IMR-90 (cell line): Measurements from ENCODE around the gene RTCA. TPM values are rescaled to one million over a fixed set of nuclear protein-coding genes. Genes with fewer than 3 reads are reported as not detected.

Experiments used
- ATAC-seq: fragments of 200-7000 bp; cut with Tn5 transposase; 2 replicates; pipeline ENCODE4 v1.9.1; 2020; ENCODE audit warnings: low read depth, mild to moderate bottlenecking, moderate library complexity
- BruUV-seq: library from RNA; stranded (reverse); fragments of 400-500 nt; replicated peaks from 2 replicates; lab custom pipeline; 2021; lab: Mats Ljungman, UMichigan
- CTCF ChIA-PET: fragments of 300-600 bp; formaldehyde crosslinking; extraction: SDS; loops from one replicate; lab custom pipeline; 2021; ENCODE audit warnings: antibody characterized with exemption; lab: Yijun Ruan, JAX
- POLR2A ChIA-PET: fragments of 300-600 bp; sonication (Branson Sonifier 250); formaldehyde crosslinking; loops from one replicate; lab custom pipeline; 2022; ENCODE audit warnings: antibody characterized with exemption; ENCODE audit not compliant: unreplicated experiment; lab: Charles Lee
- DNase-seq: peaks from one replicate; pipeline ENCODE4 v3.0.0; 2013
- H2AFZ ChIP-seq: replicated peaks from 2 replicates; pipeline ENCODE3; 2013; ENCODE audit warnings: low read length, mild to moderate bottlenecking; ENCODE audit not compliant: poor library complexity
- H2AK5ac ChIP-seq: 2 replicates; pipeline ENCODE4 v1.6.1; 2013; ENCODE audit warnings: low read depth, low read length, inconsistent platforms
- H2AK9ac ChIP-seq: replicated peaks from 2 replicates; pipeline ENCODE3; 2013; ENCODE audit warnings: mild to moderate bottlenecking, low read depth, low read length, moderate library complexity; ENCODE audit not compliant: poor library complexity
- H2BK120ac ChIP-seq: 2 replicates; pipeline ENCODE4 v1.6.1; 2013; ENCODE audit warnings: low read depth, low read length, inconsistent platforms
- H2BK15ac ChIP-seq: 3 replicates; pipeline ENCODE4 v1.6.1; 2013; ENCODE audit warnings: low read depth, low read length, inconsistent platforms
- H2BK20ac ChIP-seq: 2 replicates; pipeline ENCODE4 v1.6.1; 2013; ENCODE audit warnings: low read depth, mild to moderate bottlenecking, inconsistent platforms, low read length, moderate library complexity
- H2BK5ac ChIP-seq: 2 replicates; pipeline ENCODE4 v1.6.1; 2013; ENCODE audit warnings: mild to moderate bottlenecking, low read depth, low read length, inconsistent platforms; ENCODE audit not compliant: poor library complexity, severe bottlenecking
- H3K14ac ChIP-seq: replicated peaks from 2 replicates; pipeline ENCODE4 v1.6.1; 2013; ENCODE audit warnings: low read depth, low read length, inconsistent platforms
- H3K18ac ChIP-seq: 2 replicates; pipeline ENCODE4 v1.6.1; 2013; ENCODE audit warnings: low read depth, low read length, control low read depth
- H3K23ac ChIP-seq: 2 replicates; pipeline ENCODE4 v1.6.1; 2013; ENCODE audit warnings: low read depth, low read length, inconsistent platforms
- H3K27ac ChIP-seq: 2 replicates; pipeline ENCODE4 v1.5.1; 2013; ENCODE audit warnings: mild to moderate bottlenecking, control low read depth, low read length; ENCODE audit not compliant: insufficient read depth
- H3K27me3 ChIP-seq: 2 replicates; pipeline ENCODE4 v1.6.1; 2013; ENCODE audit warnings: low read length; ENCODE audit not compliant: control insufficient read depth, insufficient read depth
- H3K36me3 ChIP-seq: 2 replicates; pipeline ENCODE4 v1.6.1; 2013; ENCODE audit warnings: low read length, mixed read lengths; ENCODE audit not compliant: control insufficient read depth, insufficient read depth
- H3K4ac ChIP-seq: 2 replicates; pipeline ENCODE4 v1.6.1; 2013; ENCODE audit warnings: low read depth, low read length, inconsistent platforms
- H3K4me1 ChIP-seq: 2 replicates; pipeline ENCODE4 v1.6.1; 2013; ENCODE audit warnings: low read length, mixed read lengths; ENCODE audit not compliant: control insufficient read depth, insufficient read depth
- H3K4me2 ChIP-seq: 2 replicates; pipeline ENCODE4 v1.6.1; 2013; ENCODE audit warnings: low read depth, mild to moderate bottlenecking, control low read depth, low read length, moderate library complexity
- H3K4me3 ChIP-seq: 2 replicates; pipeline ENCODE4 v1.5.1; 2013; ENCODE audit warnings: low read depth, mild to moderate bottlenecking, control low read depth, low read length, moderate library complexity; ENCODE audit not compliant: insufficient read depth
- H3K56ac ChIP-seq: 2 replicates; pipeline ENCODE4 v1.6.1; 2013; ENCODE audit warnings: low read length, inconsistent platforms; ENCODE audit not compliant: insufficient read depth; ENCODE audit errors: extremely low read depth
- H3K79me1 ChIP-seq, 2 experiments: 2 replicates each; pipeline ENCODE4 v1.6.1; 2013; ENCODE audit warnings: low read length in 2 of 2, inconsistent platforms in 1 of 2, low read depth in 1 of 2
- H3K9ac ChIP-seq: 2 replicates; pipeline ENCODE4 v1.6.1; 2013; ENCODE audit warnings: low read depth, low read length, control low read depth
- H3K9me1 ChIP-seq: 2 replicates; pipeline ENCODE4 v1.6.1; 2013; ENCODE audit warnings: low read length, inconsistent platforms; ENCODE audit not compliant: insufficient read depth
- H3K9me3 ChIP-seq: 2 replicates; pipeline ENCODE4 v1.6.1; 2013; ENCODE audit warnings: low read length; ENCODE audit not compliant: control insufficient read depth, insufficient read depth
- H4K20me1 ChIP-seq: 2 replicates; pipeline ENCODE4 v1.6.1; 2013; ENCODE audit warnings: low read length, inconsistent platforms; ENCODE audit not compliant: insufficient read depth
- H4K5ac ChIP-seq: 2 replicates; pipeline ENCODE4 v1.6.1; 2013; ENCODE audit warnings: mild to moderate bottlenecking, low read depth, low read length, control low read depth
- H4K8ac ChIP-seq, 2 experiments: 2 replicates each; pipeline ENCODE4 v1.6.1; 2013; ENCODE audit warnings: low read depth in 2 of 2, low read length in 2 of 2, control low read depth in 1 of 2, inconsistent platforms in 1 of 2
- H4K91ac ChIP-seq: 2 replicates; pipeline ENCODE4 v1.6.1; 2013; ENCODE audit warnings: low read depth, low read length, inconsistent platforms; ENCODE audit not compliant: insufficient read depth
- BHLHE40 ChIP-seq: fragments of 150-350 bp; IDR thresholded peaks from 2 replicates; pipeline ENCODE4 v1.6.1; 2016; ENCODE audit warnings: mild to moderate bottlenecking, low read depth, low read length
- CEBPB ChIP-seq: IDR thresholded peaks from 2 replicates; pipeline ENCODE4 v1.6.1; 2012; ENCODE audit warnings: low read depth, low read length, improper control_type of control experiment
- CHD1 ChIP-seq: IDR thresholded peaks from 2 replicates; pipeline ENCODE4 v1.6.1; 2012; ENCODE audit warnings: low read depth, low read length, improper control_type of control experiment
- CTCF ChIP-seq: conservative IDR thresholded peaks from 2 replicates; pipeline ENCODE4 v1.5.1; 2012; ENCODE audit warnings: mild to moderate bottlenecking, low read depth, low read length, improper control_type of control experiment
- FOS ChIP-seq: fragments of 150-350 bp; IDR thresholded peaks from 2 replicates; pipeline ENCODE4 v1.6.1; 2016; ENCODE audit warnings: low read depth, low read length
- MAFK ChIP-seq: IDR thresholded peaks from 2 replicates; pipeline ENCODE4 v1.6.1; 2012; ENCODE audit warnings: low read depth, low read length, improper control_type of control experiment
- MAZ ChIP-seq: IDR thresholded peaks from 2 replicates; pipeline ENCODE4 v1.6.1; 2012; ENCODE audit warnings: low read depth, mild to moderate bottlenecking, low read length, improper control_type of control experiment, moderate library complexity, borderline replicate concordance
- MXI1 ChIP-seq: IDR thresholded peaks from 2 replicates; pipeline ENCODE4 v1.6.1; 2012; ENCODE audit warnings: low read depth, mild to moderate bottlenecking, low read length, moderate library complexity, borderline replicate concordance
- NFE2L2 ChIP-seq: fragments of 150-350 bp; IDR thresholded peaks from 2 replicates; pipeline ENCODE4 v1.6.1; 2016; ENCODE audit warnings: low read depth, mild to moderate bottlenecking, low read length
- POLR2A ChIP-seq: IDR thresholded peaks from 2 replicates; pipeline ENCODE4 v1.6.1; 2012; ENCODE audit warnings: mild to moderate bottlenecking, low read depth, low read length
- RAD21 ChIP-seq: IDR thresholded peaks from 2 replicates; pipeline ENCODE4 v1.6.1; 2012; ENCODE audit warnings: low read length, improper control_type of control experiment
- RCOR1 ChIP-seq: IDR thresholded peaks from 2 replicates; pipeline ENCODE4 v1.6.1; 2012; ENCODE audit warnings: mild to moderate bottlenecking, low read length, improper control_type of control experiment; ENCODE audit not compliant: insufficient replicate concordance
- RFX5 ChIP-seq: IDR thresholded peaks from 2 replicates; pipeline ENCODE4 v1.8.0; 2012; ENCODE audit warnings: low read depth, mild to moderate bottlenecking, low read length, moderate library complexity
- SMC3 ChIP-seq: fragments of 150-350 bp; IDR thresholded peaks from 2 replicates; pipeline ENCODE4 v1.6.1; 2016; ENCODE audit warnings: low read depth, mild to moderate bottlenecking, antibody characterized with exemption, low read length, moderate library complexity
- USF2 ChIP-seq: fragments of 150-350 bp; IDR thresholded peaks from 2 replicates; pipeline ENCODE4 v1.6.1; 2017; ENCODE audit warnings: mild to moderate bottlenecking, antibody characterized with exemption, low read length, low read depth
- WGBS, 2 experiments: methylation state at CpG; one replicate each; pipeline versions ENCODE4 v1.1.5 to v1.1.7; 2013; ENCODE audit warnings: missing lambda C conversion rate in 2 of 2; ENCODE audit not compliant: insufficient read length in 1 of 2; ENCODE audit errors: extremely low coverage in 2 of 2; 5-methylcytosine and 5-hydroxymethylcytosine counted together
- dilution Hi-C: fragments of 300-500 bp; cut with HindIII; formaldehyde crosslinking; loops from one replicate; pipeline ENCODE4 v1.14.3; 2018; ENCODE audit warnings: low sequenced_read_pairs; ENCODE audit not compliant: unreplicated experiment
- in situ Hi-C: fragments of 300-500 bp; cut with MboI; formaldehyde crosslinking; loops from 3 replicates; pipeline ENCODE4 v1.14.3; 2019; ENCODE audit warnings: low sequenced_read_pairs, inconsistent platforms, mixed read lengths
- intact Hi-C: fragments of 100-400 bp; cut with micrococcal nuclease; formaldehyde crosslinking; loops from 2 replicates; pipeline ENCODE4 v1.10.0; 2022
- polyA plus RNA-seq, 3 experiments: library from polyadenylated mRNA; depleted of rRNA; stranded (reverse); fragments of >200 nt; gene quantifications; 2 replicates each; pipeline ENCODE4 v1.2.3, GENCODE V29; 2012; ENCODE audit warnings: low replicate concordance in 1 of 3
- total RNA-seq: library from RNA; depleted of rRNA; stranded (reverse); fragments of >200 nt; gene quantifications from 2 replicates; pipeline ENCODE4 v1.2.3, GENCODE V29; 2012
- TF ChIP-seq, protein P1 (sequence below): fragments of 150-350 bp; IDR thresholded peaks from 2 replicates; pipeline ENCODE4 v1.6.1; 2016; ENCODE audit warnings: low read depth, mild to moderate bottlenecking, low read length, moderate library complexity, borderline replicate concordance

Gene RTCA
- total and polyA plus RNA-seq, 2 of the 4 experiments (the other 2 are of a cell fraction) = 26.9 to 29.6 TPM

- ChIA-PET POLR2A (no interaction called here), CTCF (no interaction called here)
- Histone ChIP-seq H4K5ac (no peak overlapping the region), H3K27me3 (no peaks in the 10 kb centered on the region; the same call in 1 of the 2 replicates), H3K9ac (no peak overlapping the region), H2BK5ac (no peak overlapping the region), H3K9me3 (no peaks in the 10 kb centered on the region), H3K56ac (no peak overlapping the region), H3K4me3 (no peak overlapping the region), H2BK120ac (no peak overlapping the region), H4K20me1 (no peaks in the 10 kb centered on the region), H2BK15ac (no peak overlapping the region), H2BK20ac (no peak overlapping the region), H3K36me3 (0 out of 2 replicates have a peak, but pooled peaks cover 4% of the 10 kb centered on the region), H3K27ac (no peak overlapping the region), H3K18ac (no peak overlapping the region), H2AK5ac (no peak overlapping the region), H3K4me1 (no peaks in the 10 kb centered on the region), H2AFZ (no peak overlapping the region), H4K91ac (no peak overlapping the region), H3K14ac (no peak overlapping the region), H3K23ac (no peak overlapping the region), H3K4me2 (no peak overlapping the region), H4K8ac (no peak overlapping the region), H3K9me1 (no peaks in the 10 kb centered on the region), H2AK9ac (no peak overlapping the region), H3K79me1 (no peaks in the 10 kb centered on the region), H3K4ac (no peak overlapping the region)
- no peak for DNase-seq
- no CpG with 5 or more reads among the region's 4 CpGs for WGBS, 2 experiments
- dilution Hi-C loops = no loop called here
- no TSS peak for BruUV-seq
- no peak for TF ChIP-seq MXI1
- TF ChIP-seq FOS = no peak
- TF ChIP-seq MAFK = no peak
- TF ChIP-seq BHLHE40 = no peak
- no peak for TF ChIP-seq RCOR1
- no peak for TF ChIP-seq RAD21
- no peak for TF ChIP-seq USF2
- no peak for TF ChIP-seq POLR2A
- no peak for TF ChIP-seq SMC3
- TF ChIP-seq CEBPB = no peak
- no peak for TF ChIP-seq MAZ
- TF ChIP-seq NFE2L2 = no peak
- TF ChIP-seq RFX5 = no peak
- TF ChIP-seq CTCF = no peak
- no peak for TF ChIP-seq CHD1
- TF ChIP-seq, protein P1, sequence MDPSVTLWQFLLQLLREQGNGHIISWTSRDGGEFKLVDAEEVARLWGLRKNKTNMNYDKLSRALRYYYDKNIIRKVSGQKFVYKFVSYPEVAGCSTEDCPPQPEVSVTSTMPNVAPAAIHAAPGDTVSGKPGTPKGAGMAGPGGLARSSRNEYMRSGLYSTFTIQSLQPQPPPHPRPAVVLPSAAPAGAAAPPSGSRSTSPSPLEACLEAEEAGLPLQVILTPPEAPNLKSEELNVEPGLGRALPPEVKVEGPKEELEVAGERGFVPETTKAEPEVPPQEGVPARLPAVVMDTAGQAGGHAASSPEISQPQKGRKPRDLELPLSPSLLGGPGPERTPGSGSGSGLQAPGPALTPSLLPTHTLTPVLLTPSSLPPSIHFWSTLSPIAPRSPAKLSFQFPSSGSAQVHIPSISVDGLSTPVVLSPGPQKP = no peak
- intact Hi-C loops = no loop called here
- in situ Hi-C loops = no loop called here
- ATAC-seq = no peak
Observed at GRCh38 chr1:100298512-100298911, 32.5 kb downstream of the RTCA start.
